ENCODE data around the gene GGNBP2.

DNA sequence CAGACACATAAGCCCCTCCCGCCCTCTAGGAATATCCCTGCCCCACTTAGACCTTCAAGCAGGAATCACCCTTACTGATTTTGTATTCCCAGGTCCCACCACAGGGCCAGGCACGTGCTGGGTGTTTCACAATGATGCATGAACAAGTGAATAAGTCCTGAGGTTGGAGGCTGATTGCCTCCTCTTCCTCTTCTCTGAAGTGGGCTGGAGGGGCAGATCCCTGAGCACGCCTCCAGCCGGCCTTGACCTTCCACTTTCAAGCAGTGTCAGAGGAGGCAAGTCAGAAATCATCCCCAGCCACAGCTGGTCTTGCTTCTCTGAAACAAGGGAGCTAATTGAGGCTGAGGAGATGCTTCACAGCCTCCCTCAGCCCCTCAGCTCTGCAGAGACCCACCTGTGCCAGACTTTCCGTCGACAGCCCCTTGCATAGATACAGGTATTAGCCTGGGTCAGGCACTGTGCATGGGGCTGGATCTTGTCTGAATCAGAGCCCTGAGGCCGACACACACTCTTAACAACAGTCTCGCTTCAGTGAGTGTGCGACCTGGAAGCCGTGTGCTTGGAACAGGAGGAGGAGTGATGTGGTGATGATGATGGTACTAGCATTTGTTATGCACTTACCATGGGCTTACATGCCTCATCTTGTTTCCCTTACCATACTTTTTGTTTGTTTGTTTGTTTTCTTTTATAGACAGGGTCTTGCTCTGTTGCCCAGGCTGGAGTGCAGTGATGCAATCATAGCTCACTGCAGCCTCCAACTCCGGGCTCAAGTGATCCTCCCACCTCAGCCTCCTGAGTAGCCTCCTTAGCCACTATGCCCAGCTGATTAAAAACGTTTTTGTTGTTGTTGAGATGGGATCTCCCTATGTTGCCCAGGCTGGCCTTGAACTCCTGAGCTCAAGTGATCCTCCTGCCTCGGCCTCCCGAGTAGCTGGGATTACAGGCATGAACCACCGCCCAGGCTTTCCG is 71.6 kb downstream of the GGNBP2 start:
- no peak for TF ChIP-seq BHLHE40 (IDR thresholded peaks at IDR 0.05; ENCODE audit: borderline replicate concordance)
- TF ChIP-seq SUZ12 (IDR thresholded peaks at IDR 0.05), result no peak
- no peak for TF ChIP-seq LEF1 (IDR thresholded peaks at IDR 0.05; ENCODE audit: borderline replicate concordance)

Data from HEK293T (cell line).